ENCODE data around the gene SUGCT.

DNA sequence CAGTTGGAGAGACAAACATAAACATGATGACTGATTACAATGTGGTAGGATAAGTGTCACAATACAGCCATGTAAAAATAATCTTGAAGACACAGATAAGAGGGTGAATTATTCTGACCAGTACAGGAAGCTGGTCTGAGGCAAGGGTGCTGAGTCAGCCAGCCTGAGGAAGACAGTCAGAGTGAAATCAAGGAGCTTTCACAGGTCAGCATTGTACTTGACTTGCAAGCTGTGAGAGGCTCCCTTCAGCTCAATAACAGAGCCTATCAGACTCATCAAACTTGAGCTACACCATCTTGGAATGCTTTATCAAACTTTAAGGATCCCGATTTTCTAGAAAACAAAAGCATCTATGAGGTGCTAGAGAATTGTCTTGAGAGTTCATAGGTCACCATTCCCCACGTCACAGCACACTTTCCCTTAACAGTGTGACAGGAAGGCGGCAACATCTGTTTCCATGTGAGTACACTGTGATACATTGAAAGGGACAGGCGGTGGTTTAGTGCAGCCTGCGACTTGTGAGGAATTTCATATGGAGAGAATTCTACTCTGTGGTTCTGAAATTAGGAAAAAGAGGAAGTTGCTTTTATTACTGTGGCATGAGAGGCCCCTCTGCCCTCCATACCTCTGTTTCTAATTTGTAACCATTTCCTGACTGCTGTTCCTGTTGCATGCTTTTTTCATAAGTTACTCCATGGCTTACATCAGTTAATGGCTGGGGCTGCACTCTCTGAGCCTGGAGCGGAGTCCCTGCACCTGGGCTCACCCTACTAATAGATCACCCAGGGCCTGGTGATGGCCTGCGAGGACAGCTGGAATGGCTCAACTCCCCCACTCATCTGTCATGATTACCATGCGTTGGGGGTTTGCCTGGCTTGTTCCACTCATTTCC is 417.1 kb downstream of the SUGCT start:
- TF ChIP-seq POLR2AphosphoS5 (IDR thresholded peaks at IDR 0.05; ENCODE audit: borderline replicate concordance, low read depth, low read length) = peak; percentile 57; the same call in 1 of the 2 replicates
- TF ChIP-seq FOXP2 (optimal IDR thresholded peaks at IDR 0.05; ENCODE audit: control extremely low read depth, extremely low read length, insufficient read depth) = no peak
- TF ChIP-seq EZH2 (IDR thresholded peaks at IDR 0.05) = no peak

Measured in SK-N-MC (cell line).